CD4-positive, alpha-beta T cell treated with Interleukin-15 for 1 hour (primary cell): ENCODE data around the gene ZBTB6.

ENCODE experiments used
- DNase-seq: peaks from one replicate; pipeline ENCODE4 v3.0.0-alpha.2; 2020

The ZBTB6 gene, protein sequence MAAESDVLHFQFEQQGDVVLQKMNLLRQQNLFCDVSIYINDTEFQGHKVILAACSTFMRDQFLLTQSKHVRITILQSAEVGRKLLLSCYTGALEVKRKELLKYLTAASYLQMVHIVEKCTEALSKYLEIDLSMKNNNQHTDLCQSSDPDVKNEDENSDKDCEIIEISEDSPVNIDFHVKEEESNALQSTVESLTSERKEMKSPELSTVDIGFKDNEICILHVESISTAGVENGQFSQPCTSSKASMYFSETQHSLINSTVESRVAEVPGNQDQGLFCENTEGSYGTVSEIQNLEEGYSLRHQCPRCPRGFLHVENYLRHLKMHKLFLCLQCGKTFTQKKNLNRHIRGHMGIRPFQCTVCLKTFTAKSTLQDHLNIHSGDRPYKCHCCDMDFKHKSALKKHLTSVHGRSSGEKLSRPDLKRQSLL

GRCh38 chr9:122912964-122913673, at the start of gene ZBTB6:
ZBTB6 (minus strand) TSS chr9:122913323; CDS start chr9:122912072, 1,251 bp downstream.
- peak; percentile 76 for DNase-seq

- no peak for DNase-seq
These were observed 48.0 kb upstream of the ZBTB6 start for GRCh38 chr9:122961139-122961538.

GRCh38 chr9:122955961-122956360, 42.8 kb upstream of the ZBTB6 start:
- DNase-seq = no peak

- no peak for DNase-seq
These were observed 41.1 kb upstream of the ZBTB6 start for GRCh38 chr9:122954253-122954691.

DNA sequence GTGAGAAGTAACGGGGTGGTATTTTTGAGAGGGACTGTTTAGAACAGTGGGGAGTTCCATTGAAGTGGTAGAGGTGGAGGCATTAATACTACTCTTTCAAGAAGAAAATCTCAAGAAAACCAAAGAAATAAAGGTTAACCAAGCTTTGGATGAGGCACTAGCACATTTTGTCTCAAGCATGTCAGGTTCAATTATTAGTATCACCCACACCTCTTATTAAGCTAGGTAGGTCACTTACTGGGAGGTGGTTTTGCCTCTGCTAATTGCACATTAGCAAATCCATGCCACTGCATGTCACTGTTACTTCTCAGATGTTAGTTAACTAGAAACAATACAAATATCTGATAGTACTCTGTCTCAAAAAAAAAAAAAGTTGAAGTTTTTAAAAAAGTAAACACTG, 37.9 kb upstream of the ZBTB6 start:
- no peak for DNase-seq

DNA sequence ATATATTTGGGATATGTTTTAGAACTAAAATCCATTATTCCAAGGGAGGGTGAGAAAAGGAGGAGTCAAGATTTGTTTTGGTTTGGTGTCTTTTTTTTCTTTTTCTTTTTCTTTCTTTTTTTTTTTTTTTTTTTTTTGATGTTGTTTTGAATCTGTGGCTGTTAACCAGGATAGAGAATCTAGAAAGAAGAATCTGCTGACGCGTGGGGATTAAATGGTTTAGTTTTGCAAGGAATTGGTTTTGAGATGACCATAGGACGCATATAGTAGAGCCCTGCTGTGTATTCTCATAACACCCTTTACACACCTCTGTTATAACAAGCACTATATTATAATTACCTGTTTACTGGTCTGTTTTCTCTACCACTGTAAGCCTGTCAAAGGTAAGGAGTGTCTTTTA, 37.1 kb upstream of the ZBTB6 start:
- DNase-seq = no peak

DNA sequence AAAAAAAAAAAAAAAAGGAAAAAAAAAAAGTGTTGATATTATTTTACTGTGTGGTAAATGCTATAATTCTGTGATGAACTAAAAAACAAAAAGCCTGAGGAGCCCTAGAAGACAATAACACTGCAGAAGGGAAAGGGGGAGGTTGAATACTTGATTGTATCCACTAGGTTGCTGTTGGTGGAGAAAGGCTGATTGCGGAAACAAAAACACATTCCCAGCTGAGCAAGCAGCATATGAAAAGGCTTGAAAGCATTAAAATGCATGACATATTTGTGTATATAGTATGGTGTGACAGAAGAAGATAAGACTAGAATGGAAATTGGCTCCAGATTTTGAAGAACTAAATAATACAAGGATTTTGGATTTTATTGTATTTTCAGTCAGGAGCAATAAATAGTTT, 36.6 kb upstream of the ZBTB6 start:
- DNase-seq = no peak

- no peak for DNase-seq
These were observed 35.2 kb upstream of the ZBTB6 start for GRCh38 chr9:122948313-122948712.

GRCh38 chr9:122946461-122947005, 33.4 kb upstream of the ZBTB6 start:
- DNase-seq = no peak

DNA sequence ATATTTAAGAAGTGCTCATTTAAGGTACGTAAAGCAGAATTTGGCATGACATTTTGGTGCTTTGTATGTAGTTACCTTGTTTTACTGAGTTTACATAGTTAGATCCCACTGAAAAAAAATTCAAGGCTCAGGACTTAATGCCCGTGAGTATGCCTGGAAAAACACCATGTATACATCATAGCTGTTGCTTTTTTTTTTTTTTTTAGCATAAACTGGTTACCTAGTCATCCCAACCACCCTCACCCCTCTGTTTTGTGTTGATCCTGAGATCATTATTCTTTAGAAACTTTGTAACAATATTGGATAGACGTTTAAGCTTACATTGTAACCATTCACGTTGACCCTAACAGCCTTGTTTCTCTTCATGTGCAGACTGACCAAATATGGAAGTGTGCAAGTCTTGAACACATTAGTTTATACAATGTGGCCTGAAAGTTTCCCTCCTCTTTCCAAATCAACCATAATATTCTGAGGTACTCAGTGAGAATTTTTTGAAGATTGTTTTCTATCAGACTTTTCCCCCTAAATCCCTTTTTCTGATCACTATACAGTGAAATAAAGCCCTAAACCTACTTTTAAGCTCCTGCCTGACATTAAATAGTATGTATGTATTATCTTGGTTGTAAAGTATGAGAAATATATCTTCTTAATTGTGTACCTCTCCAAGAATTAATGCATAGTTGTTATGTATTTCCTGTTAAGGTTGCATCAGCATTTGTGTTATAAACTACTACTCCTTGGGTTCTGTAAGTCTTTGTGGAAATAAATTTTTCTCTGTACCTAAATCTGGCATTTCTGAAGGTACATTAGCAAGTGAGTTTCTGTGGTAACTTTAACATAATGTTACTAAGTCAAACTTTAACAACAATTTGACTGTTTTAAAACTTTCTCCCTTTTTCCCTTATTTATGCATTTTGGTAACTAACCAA, 32.1 kb upstream of the ZBTB6 start:
- no peak for DNase-seq

DNA sequence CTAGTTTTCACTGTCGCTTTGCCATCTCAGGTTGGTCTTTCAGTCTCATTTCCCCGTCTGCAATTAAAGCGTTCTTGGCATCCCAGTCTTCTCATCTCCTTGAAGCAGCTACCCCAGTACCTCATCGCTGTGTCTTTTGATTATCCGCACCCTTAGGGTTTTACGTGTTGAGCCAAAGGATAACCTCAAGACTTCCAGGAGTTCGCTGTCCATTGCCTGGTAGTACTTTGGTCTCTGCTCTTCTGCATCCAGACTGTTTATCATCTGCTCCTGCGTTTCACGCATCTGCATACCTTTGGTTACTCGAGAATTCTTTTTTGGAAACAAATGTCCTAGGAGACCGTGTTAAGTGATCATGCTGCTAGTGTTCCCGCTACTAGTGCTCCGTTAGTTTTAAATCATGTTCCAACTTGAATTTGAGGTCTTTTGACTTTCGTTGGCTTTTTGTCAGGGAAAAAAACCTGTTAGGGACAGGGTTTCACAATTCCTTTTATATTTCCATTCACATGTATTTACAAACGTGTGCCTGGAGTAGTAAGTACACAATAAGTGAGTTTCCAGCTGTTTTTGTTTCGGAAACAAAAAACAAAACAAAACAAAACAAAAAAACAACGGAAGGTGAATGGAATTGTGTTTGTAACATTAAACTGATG, 28.6 kb upstream of the ZBTB6 start:
- DNase-seq = no peak

DNA sequence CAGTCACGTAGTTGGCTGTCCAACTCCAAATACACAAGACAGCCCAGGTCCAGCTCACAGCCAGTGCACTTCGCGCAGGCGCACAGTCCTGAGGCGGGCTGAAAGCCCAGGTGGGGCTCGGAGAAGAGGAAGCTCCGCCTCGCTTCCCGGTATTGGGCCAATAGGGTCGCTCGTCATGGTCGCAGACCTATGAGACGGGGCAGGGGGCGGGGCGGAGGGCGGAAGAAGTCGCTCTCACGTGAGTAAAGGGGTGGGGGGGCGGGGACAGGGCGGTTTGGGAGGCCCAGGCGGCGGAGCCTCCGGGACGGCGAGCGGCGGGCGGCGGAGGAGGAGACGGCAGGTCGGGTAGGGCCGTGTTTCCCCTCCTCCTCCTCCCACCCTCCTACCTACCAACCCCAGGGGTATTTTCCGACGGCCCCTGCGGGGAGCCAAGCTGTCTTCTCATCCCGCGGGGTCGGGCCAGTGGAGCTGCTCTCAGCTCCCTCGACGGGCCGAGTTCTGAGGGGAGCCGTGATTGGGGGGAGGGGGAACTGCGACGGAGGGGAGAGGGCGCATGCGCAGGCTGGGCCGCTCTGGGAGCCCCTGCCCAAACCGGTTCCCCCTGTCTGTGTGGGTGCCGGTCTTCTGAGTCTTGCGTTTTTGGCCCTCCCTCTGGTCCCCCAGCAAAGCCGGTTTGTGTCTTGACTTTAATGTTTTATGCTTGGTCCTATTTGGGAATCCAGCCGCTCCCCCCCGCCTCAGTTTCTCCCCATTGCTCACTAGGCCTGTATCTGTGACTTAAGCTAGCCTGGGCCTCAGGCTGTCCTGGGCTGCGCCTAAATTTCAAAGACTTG, 27.8 kb upstream of the ZBTB6 start, which contains the start of gene RABGAP1:
RABGAP1 (plus strand) TSS at position 272 of the 833 bp plus-strand sequence. CDS start 16,040 bp downstream, outside the sequence.
- peak; percentile 99 for DNase-seq

DNA sequence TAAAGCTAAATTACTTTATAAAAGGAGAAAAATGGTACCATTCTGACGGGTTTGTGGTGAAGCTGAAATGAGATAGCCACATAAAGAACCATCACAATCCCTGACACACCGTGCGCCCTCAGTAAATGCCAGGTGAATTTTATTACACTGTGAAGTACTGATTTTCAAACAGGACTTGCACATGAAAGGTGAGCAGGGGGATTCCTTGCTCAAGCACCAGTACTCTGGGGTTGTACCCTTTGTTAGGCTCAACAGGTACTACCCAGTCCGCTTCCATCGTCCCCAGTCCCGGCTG, 27.3 kb upstream of the ZBTB6 start:
- DNase-seq = no peak

DNA sequence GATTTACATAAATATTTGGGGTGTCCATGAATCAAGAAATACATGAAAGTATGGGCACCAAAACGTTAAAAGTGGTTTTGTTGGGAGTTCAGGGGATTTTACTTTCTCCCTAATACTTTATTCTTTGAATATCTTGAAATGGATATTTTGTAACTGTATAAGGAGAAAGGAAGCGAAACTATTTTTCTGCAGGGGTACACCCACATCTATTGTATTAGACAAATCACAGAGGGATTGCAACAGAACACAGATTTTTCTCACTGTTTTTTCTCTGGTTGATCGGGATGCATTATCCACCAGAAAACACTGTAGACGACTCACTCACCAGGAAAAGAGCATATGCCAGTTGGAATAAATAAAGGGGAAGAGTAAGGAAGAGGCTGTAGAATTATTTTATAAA, 26.5 kb upstream of the ZBTB6 start:
- DNase-seq = no peak

DNA sequence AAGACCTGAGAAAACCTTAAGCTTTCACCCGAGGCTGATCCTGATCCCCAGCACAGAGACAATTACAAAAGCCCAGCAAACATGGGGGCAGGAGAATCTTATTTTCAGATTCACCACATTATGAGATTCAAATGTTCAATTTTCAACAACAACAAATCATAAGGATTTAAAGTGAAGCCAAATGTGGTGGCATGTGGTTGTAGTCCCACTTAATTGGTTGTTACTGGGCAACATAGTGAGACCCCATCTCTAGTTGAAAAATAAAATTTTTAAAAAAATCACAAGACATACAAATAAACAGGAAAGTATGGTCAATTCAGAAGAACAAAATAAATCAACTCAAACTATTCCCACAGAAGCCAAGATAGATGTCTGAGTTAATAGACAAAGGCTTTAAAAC, 23.8 kb upstream of the ZBTB6 start:
- no peak for DNase-seq

DNA sequence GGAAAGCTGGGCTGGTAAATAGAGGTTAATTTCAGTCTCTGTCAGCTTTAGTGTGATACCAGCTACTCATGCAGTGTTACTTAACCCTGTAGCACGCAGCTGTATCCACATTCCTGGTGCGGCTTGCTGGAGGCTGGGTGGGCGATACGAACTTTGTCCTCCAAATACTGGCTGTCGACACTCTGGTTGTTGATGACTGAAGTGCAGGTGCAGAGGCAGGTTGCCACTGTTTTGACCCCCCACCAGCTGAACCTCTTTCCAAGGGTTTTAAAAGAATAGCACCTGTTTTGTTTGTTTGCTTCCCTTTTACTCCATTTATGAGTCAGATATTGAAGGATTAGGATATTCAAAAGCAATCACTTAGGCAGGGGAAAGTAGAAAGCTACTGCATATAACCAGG, 23.3 kb upstream of the ZBTB6 start:
- no peak for DNase-seq

GRCh38 chr9:122931226-122932121, 18.4 kb upstream of the ZBTB6 start, which contains the start of gene ZBTB26:
ZBTB26 (minus strand) TSS chr9:122931512; CDS start chr9:122919934, 11,578 bp downstream.
- DNase-seq = peak; percentile 93

DNA sequence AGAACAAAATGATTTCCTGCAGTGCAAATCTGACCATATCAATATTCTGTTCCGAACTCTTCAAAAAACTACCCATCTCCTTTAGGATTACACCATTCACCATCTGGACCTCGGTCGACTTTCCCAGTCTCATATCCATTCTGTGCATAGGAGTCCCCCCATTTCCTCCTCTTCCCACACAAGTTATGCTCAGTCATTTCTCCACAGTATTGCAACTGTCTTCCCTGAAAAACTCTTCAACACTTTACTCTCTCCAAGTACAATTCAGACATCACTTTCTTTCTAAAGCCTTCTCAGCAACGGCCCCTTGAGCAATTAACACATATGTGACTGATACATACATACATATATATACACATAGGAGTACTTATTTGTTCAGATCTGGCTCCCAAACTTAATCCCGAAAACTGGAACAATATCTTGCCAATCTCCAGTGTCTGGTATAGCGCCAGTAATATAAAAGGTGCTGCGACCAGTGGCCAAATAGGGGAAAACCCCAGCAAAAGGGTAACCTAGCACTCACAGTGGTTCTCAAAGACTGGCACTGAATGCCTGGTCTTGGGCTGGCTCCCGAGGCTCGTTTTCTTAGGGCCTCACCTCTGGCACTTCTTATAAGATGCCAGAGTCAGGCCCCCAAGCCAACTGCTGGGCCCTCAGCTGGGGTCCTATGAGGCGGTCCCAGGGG, 17.6 kb upstream of the ZBTB6 start:
- no peak for DNase-seq

- no peak for DNase-seq
These were observed 16.8 kb upstream of the ZBTB6 start for GRCh38 chr9:122929796-122930354.
